C4-2B (cell line): Measurements from ENCODE around the gene DYNLT4.
"Not testable (repeated sequence)": the region's sequence is repeated elsewhere in the genome, so short reads cannot be mapped to it uniquely, and the experiment has no call there.

Source experiments
- H3K27ac ChIP-seq: fragments of 450-650 bp; 2 replicates; pipeline ENCODE4 v1.5.1; 2017
- ZFX ChIP-seq: fragments of 450-650 bp; IDR thresholded peaks from 2 replicates; pipeline ENCODE4 v1.6.1; 2017
- TF ChIP-seq, protein P1 (sequence below): fragments of 450-650 bp; conservative IDR thresholded peaks from 2 replicates; pipeline ENCODE4 v1.5.1; 2017; ENCODE audit warnings: mild to moderate bottlenecking

DYNLT4 gene

DNA sequence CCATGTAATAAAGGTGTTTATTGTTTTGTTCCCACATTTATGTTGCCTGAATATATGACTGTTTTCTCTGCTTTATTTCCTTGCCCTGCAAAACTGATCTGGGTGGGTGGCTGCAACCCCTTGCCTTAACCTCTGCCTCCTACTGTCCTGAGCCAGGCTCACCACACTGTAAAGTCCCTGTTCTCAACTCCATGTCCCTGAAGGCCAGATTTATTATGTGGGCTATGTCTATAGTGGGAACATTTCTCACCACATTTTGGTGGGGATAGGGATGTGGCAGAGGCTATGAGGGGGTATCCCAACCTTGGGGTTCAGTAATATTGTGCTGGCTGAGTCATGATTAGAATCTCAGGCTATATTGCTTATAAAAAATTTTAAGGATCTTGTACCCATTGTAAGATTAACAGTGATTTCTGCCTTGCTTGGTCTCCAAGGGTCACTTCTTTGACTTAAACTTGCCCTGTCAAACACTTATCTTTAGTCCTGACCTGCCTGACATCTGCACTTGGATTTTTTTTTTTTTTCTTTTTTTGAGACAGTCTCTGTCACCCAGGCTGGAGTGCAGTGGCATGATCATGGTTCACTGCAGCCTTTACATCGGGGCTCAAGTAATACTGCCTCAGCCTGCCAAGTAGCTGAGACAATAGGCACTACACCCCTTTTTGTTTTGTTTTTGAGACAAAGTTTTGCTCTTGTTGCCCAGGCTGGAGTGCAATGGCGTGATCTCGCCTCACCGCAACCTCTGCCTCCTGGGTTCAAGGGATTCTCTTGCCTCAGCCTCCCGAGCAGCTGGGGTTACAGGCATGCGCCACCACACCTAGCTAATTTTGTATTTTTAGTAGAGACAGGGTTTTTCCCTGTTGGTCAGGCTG, 28.2 kb downstream of the DYNLT4 start:
- H3K27ac ChIP-seq, result no peak overlapping the region
- TF ChIP-seq, protein P1, sequence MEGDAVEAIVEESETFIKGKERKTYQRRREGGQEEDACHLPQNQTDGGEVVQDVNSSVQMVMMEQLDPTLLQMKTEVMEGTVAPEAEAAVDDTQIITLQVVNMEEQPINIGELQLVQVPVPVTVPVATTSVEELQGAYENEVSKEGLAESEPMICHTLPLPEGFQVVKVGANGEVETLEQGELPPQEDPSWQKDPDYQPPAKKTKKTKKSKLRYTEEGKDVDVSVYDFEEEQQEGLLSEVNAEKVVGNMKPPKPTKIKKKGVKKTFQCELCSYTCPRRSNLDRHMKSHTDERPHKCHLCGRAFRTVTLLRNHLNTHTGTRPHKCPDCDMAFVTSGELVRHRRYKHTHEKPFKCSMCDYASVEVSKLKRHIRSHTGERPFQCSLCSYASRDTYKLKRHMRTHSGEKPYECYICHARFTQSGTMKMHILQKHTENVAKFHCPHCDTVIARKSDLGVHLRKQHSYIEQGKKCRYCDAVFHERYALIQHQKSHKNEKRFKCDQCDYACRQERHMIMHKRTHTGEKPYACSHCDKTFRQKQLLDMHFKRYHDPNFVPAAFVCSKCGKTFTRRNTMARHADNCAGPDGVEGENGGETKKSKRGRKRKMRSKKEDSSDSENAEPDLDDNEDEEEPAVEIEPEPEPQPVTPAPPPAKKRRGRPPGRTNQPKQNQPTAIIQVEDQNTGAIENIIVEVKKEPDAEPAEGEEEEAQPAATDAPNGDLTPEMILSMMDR, result no peak
- no peak for TF ChIP-seq ZFX

DNA sequence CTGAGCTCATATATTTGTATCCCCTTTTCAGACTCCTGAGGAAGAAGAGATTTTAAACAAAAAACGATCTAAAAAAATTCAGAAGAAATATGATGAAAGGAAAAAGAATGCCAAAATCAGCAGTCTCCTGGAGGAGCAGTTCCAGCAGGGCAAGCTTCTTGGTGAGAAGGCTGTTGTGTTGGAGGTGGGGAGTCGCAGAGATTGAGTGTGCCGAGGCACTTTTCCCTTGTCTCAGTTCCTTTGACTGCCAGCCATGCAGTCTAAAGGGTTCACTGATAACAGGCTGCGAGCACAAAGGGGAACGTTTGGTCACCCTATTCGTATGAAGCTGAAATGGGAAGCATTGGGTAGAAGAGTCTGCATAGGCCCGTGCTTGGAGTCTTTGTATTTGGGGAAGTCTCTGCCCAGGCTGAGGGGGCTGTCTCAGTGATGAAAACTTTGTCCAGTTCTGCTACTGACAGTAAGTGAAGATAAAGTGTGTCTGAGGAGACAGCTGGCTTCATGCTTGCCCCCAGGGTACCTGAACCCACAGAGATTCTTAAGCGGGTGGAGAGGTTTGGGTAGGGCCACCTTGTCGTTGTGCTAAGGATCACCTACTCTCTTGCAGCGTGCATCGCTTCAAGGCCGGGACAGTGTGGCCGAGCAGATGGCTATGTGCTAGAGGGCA, 29.0 kb downstream of the DYNLT4 start:
- TF ChIP-seq, protein P1, result no peak
- no peak for TF ChIP-seq ZFX
- peak overlapping the region; percentile 94 for H3K27ac ChIP-seq

DNA sequence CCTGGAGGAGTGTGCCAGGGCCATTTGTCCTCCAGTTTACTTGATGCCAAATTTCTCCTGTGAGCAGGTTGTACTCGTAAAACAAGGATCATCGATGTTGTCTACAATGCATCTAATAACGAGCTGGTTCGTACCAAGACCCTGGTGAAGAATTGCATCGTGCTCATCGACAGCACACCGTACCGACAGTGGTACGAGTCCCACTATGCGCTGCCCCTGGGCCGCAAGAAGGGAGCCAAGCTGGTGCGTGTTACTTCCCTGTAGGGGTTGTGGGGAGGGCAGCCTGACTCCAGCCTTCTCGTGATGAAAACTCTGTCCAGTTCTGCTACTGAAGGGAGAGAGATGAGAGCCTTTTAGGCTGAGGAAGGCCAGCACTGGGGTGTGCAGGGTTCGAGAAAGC, 29.6 kb downstream of the DYNLT4 start:
- H3K27ac ChIP-seq, result peak overlapping the region; percentile 94
- TF ChIP-seq, protein P1, result no peak
- TF ChIP-seq ZFX, result no peak

DNA sequence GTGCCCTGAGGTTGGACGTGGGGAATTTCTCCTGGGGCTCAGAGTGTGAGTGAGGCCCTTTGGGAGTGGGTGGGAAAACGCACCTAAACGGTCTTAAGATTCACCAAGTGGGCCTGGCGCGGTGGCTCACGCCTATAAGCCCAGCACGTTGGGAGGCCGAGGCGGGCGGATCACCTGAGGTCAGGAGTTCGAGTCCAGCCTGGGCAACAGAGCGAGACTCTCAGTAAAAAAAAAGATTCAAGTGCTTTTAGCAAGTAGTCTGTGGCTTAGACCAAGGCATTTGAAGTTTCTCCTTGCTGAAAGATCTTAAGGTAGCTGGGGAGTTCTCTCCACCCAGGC, 30.5 kb downstream of the DYNLT4 start:
- TF ChIP-seq, protein P1, result no peak
- no peak for TF ChIP-seq ZFX
- H3K27ac ChIP-seq, result peak overlapping the region; percentile 94

DNA sequence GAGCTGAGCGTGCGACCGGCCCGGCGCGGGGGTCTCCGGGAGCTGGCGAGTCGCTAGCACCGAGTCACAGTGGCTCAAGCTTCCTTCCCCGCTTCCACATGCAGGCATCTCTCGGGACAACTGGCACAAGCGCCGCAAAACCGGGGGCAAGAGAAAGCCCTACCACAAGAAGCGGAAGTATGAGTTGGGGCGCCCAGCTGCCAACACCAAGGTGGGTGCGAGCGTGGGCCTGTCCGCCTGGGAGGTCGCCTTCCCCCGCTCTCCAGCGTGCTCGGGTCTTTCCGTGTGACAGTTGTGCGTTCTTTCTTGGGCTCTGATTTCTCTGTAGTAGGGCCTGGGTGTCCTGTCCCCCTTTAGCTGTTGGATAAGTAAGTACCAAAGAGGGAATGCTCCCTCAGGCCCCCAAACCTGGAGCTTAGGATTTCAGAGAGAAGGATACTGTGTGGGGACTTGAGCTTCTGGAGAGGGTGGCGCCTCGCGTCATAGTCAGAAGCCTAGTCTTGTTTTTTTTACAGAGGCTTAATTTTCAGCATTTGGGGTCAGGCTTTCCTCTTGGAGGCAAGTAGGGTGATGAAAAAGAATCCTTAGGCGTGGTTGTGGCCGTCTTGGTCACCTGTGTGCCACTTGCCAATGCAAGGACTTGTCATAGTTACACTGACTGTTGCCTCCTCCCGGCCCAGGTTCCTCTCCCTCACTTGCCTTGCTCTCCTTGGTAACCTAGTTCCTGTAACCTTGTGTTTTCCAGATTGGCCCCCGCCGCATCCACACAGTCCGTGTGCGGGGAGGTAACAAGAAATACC, 31.0 kb downstream of the DYNLT4 start:
- TF ChIP-seq, protein P1, result no peak
- peak; percentile 48; the same call in 1 of the 2 replicates for TF ChIP-seq ZFX
- H3K27ac ChIP-seq, result peak overlapping the region; percentile 94

DNA sequence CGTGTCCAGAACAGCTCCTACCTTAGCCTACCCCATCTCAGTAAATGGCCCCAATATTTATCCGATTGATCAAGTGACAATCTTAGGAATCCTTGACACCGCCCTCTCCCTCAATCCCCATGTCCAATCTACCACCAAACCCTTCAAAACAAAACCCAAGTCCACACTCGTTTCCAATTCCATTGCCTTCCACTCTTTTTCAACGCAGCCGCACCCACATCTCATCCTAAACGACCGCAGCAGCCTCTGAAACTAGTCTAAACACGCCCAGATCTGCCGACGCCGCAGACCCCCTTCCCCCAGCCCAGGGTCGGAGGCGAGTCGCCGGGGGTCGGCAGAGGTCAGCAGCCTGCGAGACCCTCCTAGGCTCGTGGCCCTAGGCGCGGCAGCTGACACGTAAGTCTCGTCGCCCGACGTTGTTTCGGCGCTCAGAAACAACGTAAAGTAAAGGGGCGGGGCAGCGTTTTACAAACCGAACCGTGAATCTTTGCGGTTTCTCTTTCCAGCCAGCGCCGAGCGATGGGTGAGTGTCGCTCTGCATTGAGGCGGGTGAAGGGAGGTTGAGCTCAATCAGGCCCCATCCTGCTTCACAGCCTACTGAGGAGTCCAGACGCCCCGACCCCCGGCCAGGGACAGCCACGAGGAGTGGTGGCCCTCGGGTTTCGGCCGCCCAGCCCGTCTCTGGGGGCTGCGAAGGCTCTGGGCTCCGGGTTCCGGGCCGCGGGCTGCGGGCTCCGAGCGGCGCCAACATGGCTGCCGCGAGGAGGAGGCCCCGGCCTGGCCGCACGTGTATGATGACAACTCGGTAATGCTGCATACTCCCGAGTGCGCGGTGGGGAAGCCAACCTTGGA, 31.8 kb downstream of the DYNLT4 start, which contains the start of gene RPS8:
Gene RPS8 (plus strand): TSS at position 463 of the 852 bp plus-strand sequence. CDS start 57 bp downstream, at position 520.
- TF ChIP-seq, protein P1, result no peak
- TF ChIP-seq ZFX, result peak; percentile 90; the same call in 1 of the 2 replicates
- H3K27ac ChIP-seq, result peak within 1 kb of the TSS; percentile 94

DNA sequence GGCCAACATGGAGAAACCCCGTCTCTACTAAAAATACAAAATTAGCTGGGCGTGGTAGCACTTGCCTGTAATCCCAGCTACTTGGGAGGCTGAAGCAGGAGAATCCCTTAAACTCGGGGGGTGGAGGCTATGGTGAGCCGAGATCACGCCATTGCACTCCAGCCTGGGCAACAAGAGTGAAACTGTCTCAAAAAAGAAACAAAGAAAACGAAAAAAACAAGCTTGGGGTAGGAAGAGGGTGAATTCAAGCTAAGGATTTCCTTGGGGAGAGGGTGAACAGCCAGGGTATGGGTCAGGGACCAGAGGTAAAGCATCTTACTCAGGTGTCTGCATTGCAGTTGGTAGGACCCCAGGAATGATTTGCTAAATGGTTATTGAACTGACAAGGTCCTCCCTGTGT, 40.7 kb downstream of the DYNLT4 start:
- not testable (repeated sequence) for H3K27ac ChIP-seq
